Measurements from ENCODE around the gene ECE2.
"Not testable (repeated sequence)": the region's sequence is repeated elsewhere in the genome, so short reads cannot be mapped to it uniquely, and the experiment has no call there.

Gene ECE2

GRCh38 chr3:184337399-184337714, 61.5 kb downstream of the ECE2 start, which contains the start of gene FAM131A:
TSS of gene FAM131A (plus strand) at chr3:184337600. CDS start at chr3:184337631, 31 bp downstream.
- no peak for DNase-seq

- DNase-seq: no peak
These were observed 62.2 kb downstream of the ECE2 start for GRCh38 chr3:184337981-184338380.

- DNase-seq: peak; percentile 76
These were observed 62.7 kb downstream of the ECE2 start for GRCh38 chr3:184338511-184338945.

DNA sequence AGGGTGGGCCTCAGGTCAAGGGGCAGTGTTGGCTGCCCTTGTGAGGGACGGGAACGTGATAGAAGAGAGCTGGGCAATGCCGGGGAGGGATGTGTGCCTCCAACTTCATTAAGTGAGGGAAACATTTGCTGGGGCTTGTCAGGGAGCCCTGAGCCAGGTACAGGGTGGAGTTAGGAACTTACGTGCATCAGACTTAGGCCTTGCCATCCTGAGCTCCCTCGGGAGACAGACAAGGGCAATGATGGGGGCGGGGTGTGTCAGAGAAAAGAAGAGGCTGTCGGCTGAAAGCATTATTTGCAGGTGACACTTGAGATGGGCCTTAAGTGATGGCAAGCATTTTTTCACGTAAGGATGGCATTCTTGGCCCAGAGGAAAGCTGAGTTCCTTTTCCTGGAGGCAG, 63.2 kb downstream of the ECE2 start:
- DNase-seq: peak; percentile 21

GRCh38 chr3:184339451-184340135, 63.8 kb downstream of the ECE2 start:
- DNase-seq: not testable (repeated sequence)

- no peak for DNase-seq
These were observed 66.1 kb downstream of the ECE2 start for GRCh38 chr3:184341925-184342324.
